DMS 273 (cell line): Measurements from ENCODE around the gene ZNF816.
"Not testable (repeated sequence)": the region's sequence is repeated elsewhere in the genome, so short reads cannot be mapped to it uniquely, and the experiment has no call there.

ENCODE experiments used
- DNase-seq: peaks from one replicate; lab custom pipeline; 2025; ENCODE audit not compliant: unreplicated experiment; lab: John Stamatoyannopoulos, UW

The ZNF816 gene

DNA sequence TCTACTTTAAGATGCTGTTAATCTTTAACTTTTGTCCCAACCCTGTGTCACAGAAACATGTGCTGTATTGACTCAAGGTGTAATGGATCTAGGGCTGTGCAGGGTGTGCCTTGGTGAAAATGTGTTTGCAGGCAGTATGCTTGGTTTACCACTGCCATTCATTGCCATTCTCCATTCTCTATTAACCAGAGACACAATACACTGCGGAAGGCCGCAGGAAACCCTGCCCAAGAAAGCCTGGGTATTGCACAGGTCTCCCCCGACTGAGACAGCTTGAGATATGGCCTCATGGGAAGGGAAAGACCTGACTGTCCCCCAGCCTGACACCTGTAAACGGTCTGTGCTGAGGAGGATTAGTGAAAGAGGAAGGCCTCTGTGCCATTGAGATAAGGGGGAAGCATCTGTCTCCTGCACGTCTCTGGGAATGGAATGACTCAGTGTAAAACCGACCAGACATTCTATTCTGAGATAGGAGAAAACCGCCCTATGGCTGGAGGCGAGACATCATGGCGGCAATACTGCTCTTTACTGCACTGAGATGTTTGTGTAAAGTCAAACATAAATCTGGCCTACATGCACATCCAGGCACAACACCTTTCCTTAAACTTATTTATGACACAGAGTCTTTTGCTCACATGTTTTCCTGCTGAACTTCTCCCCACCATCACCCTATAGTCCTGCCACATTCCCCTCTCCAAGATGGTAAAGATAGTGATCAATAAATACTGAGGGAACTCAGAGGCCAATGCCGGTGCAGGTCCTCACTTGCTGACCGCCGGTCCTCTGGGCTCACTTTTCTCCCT lies 26.3 kb downstream of the ZNF816 start:
- DNase-seq, result no peak

DNA sequence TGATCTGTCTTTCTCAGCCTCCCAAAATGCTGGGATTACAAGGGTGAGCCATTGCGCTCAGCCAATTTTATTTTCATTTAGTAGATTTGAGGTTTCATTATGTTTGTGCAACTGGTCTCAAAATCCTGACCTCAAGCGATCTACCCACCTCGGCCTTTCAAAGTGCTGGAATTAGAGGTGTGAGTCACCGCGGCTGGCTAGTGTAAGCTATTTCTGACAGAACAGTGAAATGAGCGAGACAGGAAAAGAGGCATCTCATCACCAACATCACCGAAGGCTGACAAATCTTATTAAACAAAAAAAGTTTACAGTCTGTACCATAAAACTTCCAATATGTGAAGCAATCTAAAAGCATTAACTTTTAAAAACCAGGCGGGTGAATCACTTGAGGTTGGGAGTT lies 27.2 kb downstream of the ZNF816 start:
- DNase-seq, result no peak

DNA sequence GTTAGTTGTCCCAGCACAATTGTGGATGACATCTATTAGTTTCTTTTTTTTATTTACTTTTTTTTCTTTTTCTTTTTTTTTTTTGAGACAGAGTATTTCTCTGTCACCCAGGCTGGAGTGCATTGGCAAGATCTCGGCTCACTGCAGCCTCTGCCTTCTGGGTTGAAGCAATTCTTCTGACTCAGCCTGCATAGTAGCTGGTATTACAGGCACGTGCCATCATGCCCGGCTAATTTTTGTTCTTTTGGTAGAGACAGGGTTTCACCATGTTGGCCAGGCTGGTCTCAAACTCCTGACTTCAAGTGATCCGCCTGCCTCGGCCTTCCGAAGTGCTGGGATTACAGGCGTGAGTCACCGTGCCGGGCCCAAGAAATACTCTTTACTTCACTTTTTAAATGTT lies 38.0 kb downstream of the ZNF816 start:
- DNase-seq, result not testable (repeated sequence)

DNA sequence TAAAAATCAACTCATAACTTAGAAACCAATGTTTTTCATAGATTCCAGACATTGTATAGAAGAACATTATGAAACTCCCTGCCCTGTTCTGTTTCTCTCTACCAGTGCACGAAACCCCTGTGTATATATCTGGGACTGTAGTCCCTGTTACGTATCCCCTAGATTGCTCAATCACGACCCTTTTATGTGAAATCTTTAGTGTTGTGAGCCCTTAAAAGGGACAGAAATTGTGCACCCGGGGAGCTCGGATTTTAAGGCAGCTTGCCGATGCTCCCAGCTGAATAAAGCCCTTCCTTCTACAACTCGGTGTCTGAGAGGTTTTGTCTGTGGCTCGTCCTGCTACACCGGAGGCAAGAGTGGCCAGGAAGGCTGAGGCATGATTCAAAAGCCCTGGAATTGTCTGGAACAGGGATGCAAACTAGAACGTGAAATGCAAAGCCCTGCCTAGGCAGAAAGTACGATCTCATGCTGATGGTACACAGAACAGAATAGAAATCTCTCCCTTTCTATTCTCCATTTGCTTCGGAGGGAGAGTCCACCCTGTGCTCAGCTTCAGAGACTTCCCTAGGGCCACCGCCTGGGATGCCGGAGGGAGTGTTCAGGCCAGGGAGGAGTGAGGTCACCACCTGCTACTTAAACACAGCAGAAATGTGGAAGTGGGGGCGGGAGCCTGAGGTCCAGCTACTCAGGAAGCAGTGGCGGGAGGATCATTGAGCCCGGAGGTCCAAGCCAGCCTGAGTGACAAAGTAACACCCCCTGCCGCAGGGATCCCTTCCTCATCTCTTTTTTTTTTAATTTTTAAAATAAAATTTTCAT lies 38.7 kb downstream of the ZNF816 start:
- DNase-seq, result peak; percentile 27

DNA sequence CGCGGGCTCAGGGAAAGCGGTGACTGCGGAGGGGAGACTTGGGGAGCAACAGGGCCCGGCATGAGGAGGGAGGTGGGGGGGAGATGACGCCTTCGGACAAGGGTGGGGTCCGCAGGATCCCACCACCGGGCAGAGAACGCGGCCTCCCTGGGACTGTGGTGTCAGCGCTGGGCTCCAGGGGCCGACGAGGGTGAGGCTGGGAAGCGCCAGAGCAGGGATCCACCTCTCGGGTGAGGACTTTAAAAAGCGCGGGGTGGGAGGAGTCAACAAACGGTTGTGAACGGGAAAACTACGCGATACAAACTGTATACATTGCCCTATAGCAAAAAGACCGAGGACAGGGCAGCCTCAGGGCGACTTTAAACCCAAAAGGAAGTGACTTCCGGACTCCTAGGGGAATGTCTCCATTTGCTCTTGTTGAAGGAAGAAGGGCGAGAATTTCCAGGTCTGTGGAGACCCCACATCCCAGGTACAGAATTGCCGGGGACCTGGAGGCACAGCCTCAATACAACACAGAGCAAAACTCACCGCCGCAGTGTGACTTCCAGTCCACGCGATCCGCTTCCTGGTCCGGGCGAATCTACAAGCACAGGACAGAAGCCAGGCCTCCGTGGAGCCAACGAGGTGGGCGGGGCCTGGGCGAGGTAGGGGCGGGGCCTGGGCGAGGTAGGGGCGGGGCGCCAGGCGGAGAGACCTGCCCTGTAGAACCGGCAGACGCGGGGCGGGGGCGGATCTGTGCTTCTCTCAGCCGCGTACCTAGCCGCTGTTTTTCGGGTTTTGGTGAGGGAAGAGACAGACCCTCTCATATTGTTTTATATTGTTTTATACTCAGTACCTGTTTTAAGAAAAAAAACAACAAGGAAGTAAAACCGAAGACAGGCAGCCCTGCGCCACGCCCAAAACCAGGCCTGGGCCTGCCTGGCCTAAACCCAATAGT lies 39.6 kb downstream of the ZNF816 start, which contains the start of gene ZNF888:
Gene ZNF888, minus strand, starts transcription at position 588 of the 937 bp plus-strand sequence. CDS start 5,555 bp downstream, outside the sequence.
- DNase-seq, result peak; percentile 90

DNA sequence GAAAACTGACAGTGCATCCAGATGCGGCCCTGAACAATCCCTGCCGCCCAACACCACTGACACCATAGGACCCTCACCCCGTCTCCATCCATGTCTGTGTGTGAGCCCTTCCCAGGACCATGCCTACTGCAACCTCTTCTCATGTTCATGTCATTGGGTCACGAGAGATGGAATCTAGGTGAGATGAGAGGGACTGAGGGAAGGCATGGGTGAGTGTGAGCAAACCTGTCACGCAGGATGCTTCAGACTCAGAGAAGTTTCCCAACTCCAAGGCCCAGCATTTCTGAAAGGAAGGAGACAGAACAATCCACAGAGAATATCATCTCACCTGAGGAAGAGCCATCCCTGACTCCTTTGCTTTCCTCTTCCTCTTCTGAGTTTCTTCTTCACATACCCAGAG lies 45.1 kb downstream of the ZNF816 start:
- no peak for DNase-seq

DNA sequence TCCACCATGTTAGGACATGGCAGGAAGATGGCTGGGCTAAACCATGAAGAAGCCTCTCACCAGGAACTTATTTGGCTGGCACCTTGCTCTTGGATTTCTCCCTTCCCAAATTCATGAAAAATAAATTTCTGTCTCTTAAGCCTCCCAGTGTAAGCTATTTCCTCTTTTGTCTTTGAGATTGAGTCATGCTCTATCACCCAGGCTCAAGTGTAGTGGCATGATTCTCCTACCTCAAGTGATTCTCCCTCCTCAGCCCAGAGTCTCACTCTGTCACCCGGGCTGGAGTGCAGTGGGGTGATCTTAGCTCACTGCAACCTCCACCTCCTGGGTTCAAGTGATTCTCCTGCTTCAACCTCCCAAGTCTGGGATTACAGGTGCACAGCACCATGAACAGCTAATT lies 52.0 kb downstream of the ZNF816 start:
- DNase-seq, result no peak

DNA sequence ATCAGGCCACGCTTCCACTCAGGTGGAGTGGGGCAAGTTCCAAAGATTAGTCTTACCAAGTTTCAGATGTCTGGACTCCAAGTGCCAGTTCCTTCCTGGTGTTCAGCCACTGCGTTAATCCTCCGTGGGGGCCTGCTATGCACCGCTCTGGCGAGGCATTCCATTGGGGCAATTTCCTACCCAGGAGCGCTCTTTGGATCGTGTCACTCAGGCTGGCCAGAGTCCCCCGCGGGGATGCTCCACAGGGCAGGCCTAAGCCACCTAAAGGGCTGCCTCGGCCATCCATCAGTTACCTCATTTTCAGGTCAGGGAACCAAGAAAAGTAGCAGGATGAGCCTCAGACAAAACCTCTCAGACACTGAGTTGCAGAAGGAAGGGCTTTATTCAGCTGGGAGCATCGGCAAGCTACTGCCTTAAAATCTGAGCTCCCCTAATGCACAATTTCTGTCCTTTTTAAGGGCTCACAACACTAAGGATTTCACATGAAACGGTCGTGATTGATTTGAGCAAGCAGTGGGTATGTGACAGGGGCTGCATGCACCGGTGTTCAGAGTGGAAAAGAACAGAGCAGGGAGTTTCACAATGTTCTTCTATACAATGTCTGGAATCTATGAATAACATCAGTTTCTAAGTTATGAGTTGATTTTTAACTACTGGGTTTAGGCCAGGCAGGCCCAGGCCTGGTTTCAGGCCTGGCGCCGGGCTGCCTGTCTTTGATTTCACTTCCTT lies 58.5 kb downstream of the ZNF816 start:
- DNase-seq, result not testable (repeated sequence)

DNA sequence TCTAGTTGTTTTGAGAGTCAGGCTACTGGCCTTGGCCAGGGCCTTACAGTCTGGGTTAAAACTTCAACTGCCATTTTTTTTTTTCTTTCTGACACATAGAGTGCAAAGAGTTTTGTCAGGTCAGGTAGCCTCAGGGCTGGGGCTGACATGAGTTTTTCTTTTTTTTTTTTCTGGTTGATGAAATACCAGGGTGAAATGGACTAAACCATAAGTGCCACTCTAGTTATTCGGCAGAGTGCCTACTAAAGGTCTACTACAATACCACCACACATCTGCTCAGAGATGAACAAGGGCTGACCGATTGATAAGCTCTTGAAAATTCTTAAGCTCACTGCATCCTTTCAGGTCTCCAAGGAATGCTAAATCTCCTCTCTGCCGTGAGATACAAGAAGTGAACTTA lies 60.8 kb downstream of the ZNF816 start:
- no peak for DNase-seq
